ENCODE measurements around the gene CLPSL1.

GRCh38 chr6:35776364-35777215 is 4.2 kb upstream of the CLPSL1 start, which contains the start of gene CLPSL2:
- TF ChIP-seq, protein P1, sequence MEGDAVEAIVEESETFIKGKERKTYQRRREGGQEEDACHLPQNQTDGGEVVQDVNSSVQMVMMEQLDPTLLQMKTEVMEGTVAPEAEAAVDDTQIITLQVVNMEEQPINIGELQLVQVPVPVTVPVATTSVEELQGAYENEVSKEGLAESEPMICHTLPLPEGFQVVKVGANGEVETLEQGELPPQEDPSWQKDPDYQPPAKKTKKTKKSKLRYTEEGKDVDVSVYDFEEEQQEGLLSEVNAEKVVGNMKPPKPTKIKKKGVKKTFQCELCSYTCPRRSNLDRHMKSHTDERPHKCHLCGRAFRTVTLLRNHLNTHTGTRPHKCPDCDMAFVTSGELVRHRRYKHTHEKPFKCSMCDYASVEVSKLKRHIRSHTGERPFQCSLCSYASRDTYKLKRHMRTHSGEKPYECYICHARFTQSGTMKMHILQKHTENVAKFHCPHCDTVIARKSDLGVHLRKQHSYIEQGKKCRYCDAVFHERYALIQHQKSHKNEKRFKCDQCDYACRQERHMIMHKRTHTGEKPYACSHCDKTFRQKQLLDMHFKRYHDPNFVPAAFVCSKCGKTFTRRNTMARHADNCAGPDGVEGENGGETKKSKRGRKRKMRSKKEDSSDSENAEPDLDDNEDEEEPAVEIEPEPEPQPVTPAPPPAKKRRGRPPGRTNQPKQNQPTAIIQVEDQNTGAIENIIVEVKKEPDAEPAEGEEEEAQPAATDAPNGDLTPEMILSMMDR (IDR thresholded peaks at IDR 0.05; ENCODE audit: insufficient read depth, low read length), result no peak
- TF ChIP-seq REST (IDR thresholded peaks at IDR 0.05; ENCODE audit: insufficient replicate concordance, low read depth) (no peak), POLR2AphosphoS5 (IDR thresholded peaks at IDR 0.05; ENCODE audit: low read depth) (no peak)
